Measurements from ENCODE around the gene BCO2. TPM values are rescaled to one million over a fixed set of nuclear protein-coding genes. Genes with fewer than 3 reads are reported as not detected.

BCO2 gene
- total and polyA plus RNA-seq, 4 donors, result 0.70 to 190 (median 78.8) TPM

DNA sequence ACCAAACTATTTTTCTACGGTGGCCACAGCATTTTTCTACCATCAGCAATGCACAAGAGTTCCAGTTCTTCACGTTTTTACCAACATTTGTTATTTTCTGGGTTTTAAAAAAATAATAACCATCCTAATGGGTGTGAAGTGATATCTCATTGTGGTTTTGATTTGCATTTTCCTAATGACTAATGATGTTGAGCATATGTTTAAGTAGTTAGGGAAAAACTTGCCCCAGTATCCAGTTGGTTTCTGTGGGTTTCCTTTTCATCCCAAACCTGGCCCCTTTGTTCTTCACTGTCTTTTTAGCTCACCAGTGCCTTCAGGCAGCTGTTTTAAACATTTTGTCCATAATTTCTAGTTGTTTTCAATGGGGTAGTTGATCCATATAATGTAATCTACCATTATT lies 36.2 kb downstream of the BCO2 start:
- no peak overlapping the region for H3K9ac ChIP-seq (ENCODE audit: low read depth in 1 of 2, low read length in 2 of 2)
- H3K4me1 ChIP-seq (ENCODE audit: control insufficient read depth in 4 of 4, insufficient read depth in 4 of 4, low read length in 3 of 4), result peaks cover 6 to 55% (median 32%) of the 10 kb centered on the region in 4 donors

DNA sequence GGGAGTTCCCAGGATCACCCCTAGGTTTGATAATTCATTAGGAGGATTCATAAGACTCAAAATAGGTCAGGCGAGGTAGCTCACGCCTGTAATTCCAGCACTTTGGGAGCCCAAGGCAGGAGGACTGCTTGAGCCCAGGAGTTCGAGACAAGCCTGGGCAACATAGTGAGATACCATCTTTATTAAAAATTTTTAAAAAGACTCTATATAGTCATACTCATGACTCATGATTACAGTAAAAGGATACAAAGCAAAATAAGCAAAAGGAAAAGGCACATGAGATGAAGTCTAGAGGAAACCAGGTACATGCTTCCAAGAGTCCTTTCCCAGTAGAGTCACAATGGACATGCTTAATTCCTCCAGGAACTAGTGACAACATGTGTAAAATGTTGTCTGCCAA lies 37.0 kb downstream of the BCO2 start:
- Histone ChIP-seq H3K36me3 (ENCODE audit: control insufficient read depth in 4 of 4, insufficient read depth in 3 of 4, low read depth in 1 of 4, low read length in 3 of 4) (no peaks in the 10 kb centered on the region), H3K27ac (ENCODE audit: low read depth in 1 of 2, low read length in 2 of 2) (peak overlapping the region; percentile 55 to 72), H3K9me3 (ENCODE audit: control insufficient read depth in 4 of 4, low read length in 3 of 4) (no peaks in the 10 kb centered on the region), H3K27me3 (ENCODE audit: control insufficient read depth in 4 of 4, insufficient read depth in 4 of 4, low read length in 3 of 4) (no peaks in the 10 kb centered on the region), H3K4me3 (ENCODE audit: low read depth in 1 of 3, low read length in 3 of 3) (no peak overlapping the region), H3K9ac (ENCODE audit: low read depth in 1 of 2, low read length in 2 of 2) (no peak overlapping the region), H3K4me1 (ENCODE audit: control insufficient read depth in 4 of 4, insufficient read depth in 4 of 4, low read length in 3 of 4) (peaks cover 6 to 60% (median 38%) of the 10 kb centered on the region in 4 donors)
- no peak for DNase-seq (ENCODE audit: low spot score)
- 79% methylated on average over 3 of the region's 3 CpGs for WGBS
- no peak for TF ChIP-seq TAF1 (conservative IDR thresholded peaks at IDR 0.05)
- TF ChIP-seq EGR1 (IDR thresholded peaks at IDR 0.05; ENCODE audit: low read depth in 2 of 2), result no peak
- TF ChIP-seq, protein P1, sequence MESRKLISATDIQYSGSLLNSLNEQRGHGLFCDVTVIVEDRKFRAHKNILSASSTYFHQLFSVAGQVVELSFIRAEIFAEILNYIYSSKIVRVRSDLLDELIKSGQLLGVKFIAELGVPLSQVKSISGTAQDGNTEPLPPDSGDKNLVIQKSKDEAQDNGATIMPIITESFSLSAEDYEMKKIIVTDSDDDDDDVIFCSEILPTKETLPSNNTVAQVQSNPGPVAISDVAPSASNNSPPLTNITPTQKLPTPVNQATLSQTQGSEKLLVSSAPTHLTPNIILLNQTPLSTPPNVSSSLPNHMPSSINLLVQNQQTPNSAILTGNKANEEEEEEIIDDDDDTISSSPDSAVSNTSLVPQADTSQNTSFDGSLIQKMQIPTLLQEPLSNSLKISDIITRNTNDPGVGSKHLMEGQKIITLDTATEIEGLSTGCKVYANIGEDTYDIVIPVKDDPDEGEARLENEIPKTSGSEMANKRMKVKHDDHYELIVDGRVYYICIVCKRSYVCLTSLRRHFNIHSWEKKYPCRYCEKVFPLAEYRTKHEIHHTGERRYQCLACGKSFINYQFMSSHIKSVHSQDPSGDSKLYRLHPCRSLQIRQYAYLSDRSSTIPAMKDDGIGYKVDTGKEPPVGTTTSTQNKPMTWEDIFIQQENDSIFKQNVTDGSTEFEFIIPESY (IDR thresholded peaks at IDR 0.05), result no peak
- TF ChIP-seq HNF4G (IDR thresholded peaks at IDR 0.05), result no peak
- TF ChIP-seq YY1 (IDR thresholded peaks at IDR 0.05), result no peak
- TF ChIP-seq, protein P2, sequence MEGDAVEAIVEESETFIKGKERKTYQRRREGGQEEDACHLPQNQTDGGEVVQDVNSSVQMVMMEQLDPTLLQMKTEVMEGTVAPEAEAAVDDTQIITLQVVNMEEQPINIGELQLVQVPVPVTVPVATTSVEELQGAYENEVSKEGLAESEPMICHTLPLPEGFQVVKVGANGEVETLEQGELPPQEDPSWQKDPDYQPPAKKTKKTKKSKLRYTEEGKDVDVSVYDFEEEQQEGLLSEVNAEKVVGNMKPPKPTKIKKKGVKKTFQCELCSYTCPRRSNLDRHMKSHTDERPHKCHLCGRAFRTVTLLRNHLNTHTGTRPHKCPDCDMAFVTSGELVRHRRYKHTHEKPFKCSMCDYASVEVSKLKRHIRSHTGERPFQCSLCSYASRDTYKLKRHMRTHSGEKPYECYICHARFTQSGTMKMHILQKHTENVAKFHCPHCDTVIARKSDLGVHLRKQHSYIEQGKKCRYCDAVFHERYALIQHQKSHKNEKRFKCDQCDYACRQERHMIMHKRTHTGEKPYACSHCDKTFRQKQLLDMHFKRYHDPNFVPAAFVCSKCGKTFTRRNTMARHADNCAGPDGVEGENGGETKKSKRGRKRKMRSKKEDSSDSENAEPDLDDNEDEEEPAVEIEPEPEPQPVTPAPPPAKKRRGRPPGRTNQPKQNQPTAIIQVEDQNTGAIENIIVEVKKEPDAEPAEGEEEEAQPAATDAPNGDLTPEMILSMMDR (IDR thresholded peaks at IDR 0.05; ENCODE audit: low read depth, low read length, missing input control), result no peak

More for the DNA sequence above, 36.2 kb downstream of the BCO2 start:
- Histone ChIP-seq H3K4me3 (ENCODE audit: low read depth in 1 of 3, low read length in 3 of 3) (no peak overlapping the region), H3K27ac (ENCODE audit: low read depth in 1 of 2, low read length in 2 of 2) (peak overlapping the region; percentile 62 to 72), H3K36me3 (ENCODE audit: control insufficient read depth in 4 of 4, insufficient read depth in 3 of 4, low read depth in 1 of 4, low read length in 3 of 4) (no peaks in the 10 kb centered on the region), H3K27me3 (ENCODE audit: control insufficient read depth in 4 of 4, insufficient read depth in 4 of 4, low read length in 3 of 4) (no peaks in the 10 kb centered on the region), H3K9me3 (ENCODE audit: control insufficient read depth in 4 of 4, low read length in 3 of 4) (no peaks in the 10 kb centered on the region)
- WGBS, result 44% methylated on average over 2 of the region's 2 CpGs
- no peak for DNase-seq (ENCODE audit: low spot score)
- TF ChIP-seq GABPA (IDR thresholded peaks at IDR 0.05 in 1 of 2, conservative IDR thresholded peaks at IDR 0.05 in 1 of 2) (no peak), NR2F2 (IDR thresholded peaks at IDR 0.05) (no peak), FOXA2 (IDR thresholded peaks at IDR 0.05) (no peak), HNF4G (IDR thresholded peaks at IDR 0.05) (no peak), RXRA (IDR thresholded peaks at IDR 0.05) (no peak), SP1 (IDR thresholded peaks at IDR 0.05) (no peak), JUND (IDR thresholded peaks at IDR 0.05) (no peak), HNF4A (conservative IDR thresholded peaks at IDR 0.05) (no peak), YY1 (IDR thresholded peaks at IDR 0.05) (no peak)
- TF ChIP-seq, protein P1 (IDR thresholded peaks at IDR 0.05), result no peak
- TF ChIP-seq, protein P3, sequence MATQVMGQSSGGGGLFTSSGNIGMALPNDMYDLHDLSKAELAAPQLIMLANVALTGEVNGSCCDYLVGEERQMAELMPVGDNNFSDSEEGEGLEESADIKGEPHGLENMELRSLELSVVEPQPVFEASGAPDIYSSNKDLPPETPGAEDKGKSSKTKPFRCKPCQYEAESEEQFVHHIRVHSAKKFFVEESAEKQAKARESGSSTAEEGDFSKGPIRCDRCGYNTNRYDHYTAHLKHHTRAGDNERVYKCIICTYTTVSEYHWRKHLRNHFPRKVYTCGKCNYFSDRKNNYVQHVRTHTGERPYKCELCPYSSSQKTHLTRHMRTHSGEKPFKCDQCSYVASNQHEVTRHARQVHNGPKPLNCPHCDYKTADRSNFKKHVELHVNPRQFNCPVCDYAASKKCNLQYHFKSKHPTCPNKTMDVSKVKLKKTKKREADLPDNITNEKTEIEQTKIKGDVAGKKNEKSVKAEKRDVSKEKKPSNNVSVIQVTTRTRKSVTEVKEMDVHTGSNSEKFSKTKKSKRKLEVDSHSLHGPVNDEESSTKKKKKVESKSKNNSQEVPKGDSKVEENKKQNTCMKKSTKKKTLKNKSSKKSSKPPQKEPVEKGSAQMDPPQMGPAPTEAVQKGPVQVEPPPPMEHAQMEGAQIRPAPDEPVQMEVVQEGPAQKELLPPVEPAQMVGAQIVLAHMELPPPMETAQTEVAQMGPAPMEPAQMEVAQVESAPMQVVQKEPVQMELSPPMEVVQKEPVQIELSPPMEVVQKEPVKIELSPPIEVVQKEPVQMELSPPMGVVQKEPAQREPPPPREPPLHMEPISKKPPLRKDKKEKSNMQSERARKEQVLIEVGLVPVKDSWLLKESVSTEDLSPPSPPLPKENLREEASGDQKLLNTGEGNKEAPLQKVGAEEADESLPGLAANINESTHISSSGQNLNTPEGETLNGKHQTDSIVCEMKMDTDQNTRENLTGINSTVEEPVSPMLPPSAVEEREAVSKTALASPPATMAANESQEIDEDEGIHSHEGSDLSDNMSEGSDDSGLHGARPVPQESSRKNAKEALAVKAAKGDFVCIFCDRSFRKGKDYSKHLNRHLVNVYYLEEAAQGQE (IDR thresholded peaks at IDR 0.05), result no peak
- TF ChIP-seq, protein P4, sequence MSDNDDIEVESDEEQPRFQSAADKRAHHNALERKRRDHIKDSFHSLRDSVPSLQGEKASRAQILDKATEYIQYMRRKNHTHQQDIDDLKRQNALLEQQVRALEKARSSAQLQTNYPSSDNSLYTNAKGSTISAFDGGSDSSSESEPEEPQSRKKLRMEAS (IDR thresholded peaks at IDR 0.05), result no peak
- TF ChIP-seq, protein P2 (IDR thresholded peaks at IDR 0.05; ENCODE audit: low read depth, low read length, missing input control), result no peak
